ENCODE measurements around the gene TMEM107.

The TMEM107 gene

DNA sequence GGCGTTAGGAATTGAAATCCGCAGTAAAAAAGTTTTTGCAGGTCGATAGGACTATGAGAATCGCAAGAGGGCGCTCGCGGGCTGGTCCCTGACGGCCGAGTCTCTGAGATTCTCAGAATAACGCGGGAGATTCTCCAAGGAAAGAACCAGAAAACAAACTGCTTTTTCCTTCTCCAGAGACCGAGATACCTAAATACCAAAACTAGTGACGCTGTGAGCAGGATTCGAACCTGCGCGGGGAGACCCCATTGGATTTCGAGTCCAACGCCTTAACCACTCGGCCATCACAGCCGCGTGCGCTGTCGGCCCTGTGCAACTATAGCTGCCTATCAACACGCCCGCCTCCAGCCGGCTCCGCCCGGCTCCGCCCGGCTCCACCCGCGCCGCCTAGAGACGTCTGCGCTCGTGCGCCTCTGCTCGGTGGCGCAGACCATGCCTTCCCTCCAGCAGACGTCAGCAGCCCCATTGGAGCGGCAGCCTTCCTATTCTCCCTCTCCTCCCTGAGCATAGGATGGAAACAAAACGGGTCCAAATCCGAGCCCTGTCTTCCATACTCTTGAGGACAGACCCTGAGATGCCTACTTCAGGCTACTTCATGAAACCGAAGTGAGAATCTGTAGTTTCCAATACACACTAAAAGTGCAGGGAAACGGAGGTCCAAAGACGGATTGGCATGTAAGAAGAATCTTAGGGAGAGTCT, 37.4 kb downstream of the TMEM107 start:
- FAIRE-seq (peak; percentile 89), DNase-seq (ENCODE audit: low spot score) (peak; percentile 97)

DNA sequence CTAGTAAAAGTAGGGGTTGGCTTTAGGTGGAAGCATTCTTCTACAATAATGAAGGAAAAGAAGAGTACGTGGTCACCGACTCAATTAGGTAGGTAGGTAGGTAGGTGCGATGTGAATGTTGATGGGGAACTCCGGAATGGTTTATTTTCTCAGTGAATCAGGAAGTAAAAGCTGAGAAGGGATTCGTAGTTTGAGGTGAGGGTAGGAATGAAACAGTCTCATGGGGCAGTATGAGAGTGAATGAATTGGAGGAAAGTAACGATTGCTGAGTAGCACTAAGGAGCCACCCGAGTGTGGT, 37.9 kb downstream of the TMEM107 start:
- DNase-seq (ENCODE audit: low spot score) (no peak), FAIRE-seq (no peak)

DNA sequence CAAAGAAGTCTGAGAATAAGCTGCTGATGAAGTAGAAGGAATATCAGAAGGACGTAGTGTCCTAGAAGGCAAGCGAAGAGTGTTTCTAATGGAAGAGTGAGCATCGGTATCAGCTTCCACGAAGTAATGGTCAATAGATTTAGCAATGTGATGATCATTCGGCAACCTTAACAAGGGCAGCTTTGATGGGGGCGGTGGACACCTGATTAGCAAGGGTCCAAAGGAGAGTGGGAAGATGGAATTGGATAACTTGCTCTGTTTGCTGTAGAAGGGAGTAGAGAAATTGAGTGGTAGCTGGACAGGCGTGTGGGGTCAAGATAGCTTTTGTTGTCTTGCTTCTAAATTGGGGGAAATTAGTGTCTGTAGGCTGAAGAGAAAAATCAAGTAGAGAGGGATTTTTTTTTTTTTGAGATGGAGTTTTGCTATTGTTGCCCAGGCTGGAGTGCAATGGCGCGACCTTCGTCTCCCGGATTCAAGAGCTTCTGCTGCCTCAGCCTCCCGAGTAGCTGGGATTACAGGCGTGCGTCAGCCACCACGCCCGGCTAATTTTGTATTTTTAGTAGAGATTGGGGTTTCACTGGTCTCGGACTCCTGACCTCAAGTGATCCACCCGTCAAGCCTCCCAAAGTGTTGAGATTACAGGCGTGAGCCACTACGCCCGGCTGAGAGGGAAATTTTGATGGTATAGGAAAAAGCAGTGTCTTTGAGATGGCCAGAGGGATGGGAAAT, 38.4 kb downstream of the TMEM107 start:
- no peak for FAIRE-seq
- DNase-seq (ENCODE audit: low spot score) = no peak

DNA sequence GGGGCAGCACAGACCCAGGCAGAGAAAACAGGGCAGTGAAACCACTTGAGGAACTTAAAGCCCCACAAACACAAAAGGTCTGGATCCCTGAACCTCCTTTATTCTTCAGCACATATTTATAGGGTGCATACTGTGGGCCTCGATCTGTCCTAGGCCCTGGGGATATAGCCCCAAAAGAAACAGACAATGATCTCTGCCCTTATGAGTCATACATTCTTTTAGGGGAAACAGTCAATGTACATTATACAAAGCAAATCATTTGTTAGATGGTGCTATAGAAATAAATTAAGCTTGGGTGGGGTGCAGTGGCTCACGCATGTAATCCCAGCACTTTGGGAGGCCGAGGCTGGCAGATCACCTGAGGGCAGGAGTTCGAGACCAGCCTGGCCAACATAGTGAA, 42.2 kb downstream of the TMEM107 start:
- no peak for FAIRE-seq

DNA sequence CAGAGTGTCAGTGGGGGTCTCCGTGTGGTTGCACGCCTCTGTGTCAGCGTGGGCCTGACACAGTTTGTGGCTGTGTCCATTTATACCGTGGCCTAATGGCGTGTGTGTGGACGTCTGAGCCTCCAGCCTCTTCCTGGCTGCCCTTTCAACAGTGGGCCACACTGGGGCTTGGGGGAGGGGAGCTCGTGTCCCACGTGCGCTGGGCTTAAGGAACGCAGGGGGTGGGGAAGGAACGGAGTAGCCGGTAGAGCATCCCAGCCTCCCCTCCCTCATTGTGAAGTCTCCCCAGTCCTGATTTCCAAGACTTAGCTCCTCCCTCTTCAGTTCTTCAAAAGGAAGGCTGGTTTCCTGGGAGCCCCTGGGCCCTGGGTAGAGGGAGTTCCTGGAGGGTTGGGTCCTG, 42.8 kb downstream of the TMEM107 start:
- DNase-seq (ENCODE audit: low spot score) (no peak), FAIRE-seq (no peak)

More for the DNA sequence above, 42.2 kb downstream of the TMEM107 start:
- no peak for DNase-seq (ENCODE audit: low spot score)

DNA sequence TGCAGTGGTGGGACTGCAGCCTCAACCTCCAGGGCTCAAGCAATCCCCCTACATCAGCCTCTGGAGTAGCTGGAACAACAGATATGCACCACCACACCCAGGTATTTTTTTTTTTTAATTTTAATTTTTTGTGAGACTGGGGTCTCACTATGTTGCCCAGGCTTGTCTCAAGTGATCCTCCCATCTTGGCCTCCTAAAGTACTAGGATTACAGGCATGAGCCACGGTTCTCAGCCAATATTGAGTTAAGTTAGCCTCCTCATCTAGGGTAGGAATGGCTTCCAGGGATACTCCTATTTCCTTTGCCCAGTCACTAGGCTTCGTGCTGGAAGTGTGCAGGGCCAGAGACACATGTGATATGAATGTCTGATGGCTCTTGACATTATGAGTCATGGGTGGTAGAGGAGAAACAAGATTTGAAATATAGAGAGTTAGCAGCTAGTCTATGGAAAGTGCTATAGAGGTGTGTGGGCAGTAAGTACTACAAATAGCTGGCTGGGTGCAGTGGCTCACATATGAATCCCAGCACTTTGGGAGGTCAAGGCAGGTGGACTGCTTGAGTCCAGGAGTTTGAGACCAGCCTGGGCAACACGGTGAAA, 44.2 kb downstream of the TMEM107 start:
- FAIRE-seq (no peak), DNase-seq (ENCODE audit: low spot score) (peak; percentile 34)

DNA sequence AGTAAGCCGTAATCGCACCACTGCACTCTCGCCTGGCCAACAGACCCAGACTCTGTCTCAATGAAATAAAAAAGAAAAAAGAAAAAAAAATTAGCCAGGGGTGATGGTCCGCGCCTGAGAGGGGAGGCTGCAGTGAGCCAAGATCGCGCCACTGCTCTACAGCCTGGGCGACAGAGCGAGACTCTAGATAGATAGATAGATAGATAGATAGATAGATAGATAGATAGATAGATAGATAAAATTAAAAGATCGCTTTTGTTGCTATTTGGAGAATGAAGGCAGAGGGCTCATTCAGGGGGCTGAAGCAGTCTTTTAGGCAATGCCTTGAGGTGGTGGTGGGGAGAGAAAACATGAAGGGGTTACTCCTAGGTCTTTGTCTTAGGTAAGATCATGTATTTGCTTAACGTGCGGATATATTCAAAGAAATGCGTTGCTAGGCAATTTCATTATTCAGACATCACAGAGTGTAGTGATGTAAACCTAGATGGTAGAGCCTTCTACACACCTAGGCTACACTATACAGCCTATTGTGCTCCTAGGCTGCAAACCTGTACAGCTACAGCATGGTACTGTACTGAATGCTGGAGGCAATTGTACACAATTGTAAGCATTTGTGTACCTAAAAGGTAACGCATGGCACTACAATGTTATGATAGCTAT, 47.9 kb downstream of the TMEM107 start:
- DNase-seq (ENCODE audit: low spot score) (no peak), FAIRE-seq (no peak)

DNA sequence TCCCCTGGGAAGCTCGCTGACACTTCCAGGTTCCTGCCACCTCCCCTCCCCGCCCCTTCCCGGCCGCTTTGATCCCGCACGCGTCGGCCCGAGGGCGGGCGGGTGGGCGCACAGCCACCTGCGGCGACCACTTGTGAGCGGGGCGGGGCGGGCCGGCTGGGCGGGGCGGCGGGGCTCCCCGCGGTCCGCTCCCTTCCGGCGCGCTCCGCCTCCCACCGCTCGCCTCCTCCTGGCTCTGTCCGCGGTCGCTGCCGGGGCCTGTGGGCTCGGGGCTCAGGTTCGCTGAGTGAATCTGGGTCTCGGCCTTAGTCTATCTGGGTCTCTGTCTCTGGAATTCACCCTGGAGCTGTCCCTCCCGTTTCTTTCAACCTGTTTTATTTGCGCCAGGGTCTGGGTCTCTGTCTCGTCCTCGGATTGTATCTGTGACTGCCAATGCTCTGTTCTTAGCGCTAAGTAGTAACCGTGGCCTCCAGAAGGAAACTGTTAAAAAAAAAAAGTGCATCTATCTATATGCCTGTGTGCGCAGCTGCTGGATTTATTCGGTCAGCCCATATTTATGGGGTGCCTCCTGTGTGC, 49.6 kb downstream of the TMEM107 start:
- DNase-seq (ENCODE audit: low spot score) = peak; percentile 5
- no peak for FAIRE-seq

DNA sequence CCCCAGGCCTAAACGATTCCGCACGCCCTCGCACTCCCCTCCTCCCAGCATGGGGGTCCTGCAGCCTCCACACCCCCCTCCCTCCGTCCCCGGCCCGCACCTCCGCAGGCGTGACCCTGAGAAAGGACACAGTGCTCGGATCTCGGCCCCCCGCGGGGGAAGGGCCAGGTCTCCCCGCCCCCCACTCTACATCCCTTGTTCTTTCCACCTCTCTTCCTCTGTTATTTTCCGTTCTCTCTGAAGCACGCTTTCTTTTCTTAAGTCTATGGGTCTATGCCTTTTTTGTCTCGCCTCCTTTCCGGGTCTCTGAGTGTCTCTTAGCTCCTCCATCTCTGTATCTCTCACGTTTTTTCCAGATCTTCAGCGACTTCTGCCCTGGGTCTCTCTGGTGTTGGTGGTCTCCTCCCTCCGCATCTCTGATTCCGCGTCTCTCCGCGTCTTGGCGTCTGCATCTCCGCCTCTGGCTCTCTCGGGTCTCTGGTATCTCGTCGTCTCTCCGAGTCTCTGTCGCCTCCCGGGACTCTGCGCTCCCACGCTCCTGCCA, 50.2 kb downstream of the TMEM107 start:
- no peak for FAIRE-seq

DNA sequence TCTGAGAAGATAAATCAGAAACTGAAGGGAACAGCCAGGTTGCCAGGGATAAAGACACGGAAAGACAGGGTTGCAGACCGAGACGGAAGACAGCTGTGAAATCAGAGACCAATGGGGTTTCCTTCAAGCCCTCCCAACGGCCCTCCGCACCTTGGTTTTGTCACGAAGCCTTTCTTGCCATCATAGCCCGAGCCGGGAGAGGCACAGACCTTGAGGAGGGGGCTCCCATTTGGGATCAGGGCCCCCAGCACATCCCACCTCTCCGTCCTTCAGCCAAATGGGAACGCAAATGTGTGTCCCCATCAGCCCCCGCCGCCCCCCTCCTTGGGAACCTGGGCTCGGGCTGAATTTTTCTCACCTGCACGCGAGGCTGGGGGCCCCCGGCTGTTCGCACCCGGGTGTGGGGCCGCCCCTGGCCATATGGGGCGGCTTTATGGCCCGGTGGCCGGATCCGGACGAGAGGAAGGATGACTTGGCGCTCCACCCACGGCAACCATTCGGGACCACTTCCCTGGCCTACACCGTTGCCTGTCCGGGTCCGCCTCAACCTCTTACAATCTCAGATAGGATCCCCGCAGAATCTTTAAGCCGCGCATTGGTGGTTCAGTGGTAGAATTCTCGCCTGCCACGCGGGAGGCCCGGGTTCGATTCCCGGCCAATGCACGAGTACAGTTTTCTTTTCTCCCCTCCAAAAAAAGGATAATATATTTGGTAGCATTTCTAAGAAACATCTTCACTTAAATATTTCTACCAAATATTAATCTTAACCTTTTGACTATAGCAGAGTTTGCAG, 50.8 kb downstream of the TMEM107 start:
- DNase-seq (ENCODE audit: low spot score) (peak; percentile 52), FAIRE-seq (no peak)

More for the DNA sequence above, 50.2 kb downstream of the TMEM107 start:
- peak; percentile 15 for DNase-seq (ENCODE audit: low spot score)

DNA sequence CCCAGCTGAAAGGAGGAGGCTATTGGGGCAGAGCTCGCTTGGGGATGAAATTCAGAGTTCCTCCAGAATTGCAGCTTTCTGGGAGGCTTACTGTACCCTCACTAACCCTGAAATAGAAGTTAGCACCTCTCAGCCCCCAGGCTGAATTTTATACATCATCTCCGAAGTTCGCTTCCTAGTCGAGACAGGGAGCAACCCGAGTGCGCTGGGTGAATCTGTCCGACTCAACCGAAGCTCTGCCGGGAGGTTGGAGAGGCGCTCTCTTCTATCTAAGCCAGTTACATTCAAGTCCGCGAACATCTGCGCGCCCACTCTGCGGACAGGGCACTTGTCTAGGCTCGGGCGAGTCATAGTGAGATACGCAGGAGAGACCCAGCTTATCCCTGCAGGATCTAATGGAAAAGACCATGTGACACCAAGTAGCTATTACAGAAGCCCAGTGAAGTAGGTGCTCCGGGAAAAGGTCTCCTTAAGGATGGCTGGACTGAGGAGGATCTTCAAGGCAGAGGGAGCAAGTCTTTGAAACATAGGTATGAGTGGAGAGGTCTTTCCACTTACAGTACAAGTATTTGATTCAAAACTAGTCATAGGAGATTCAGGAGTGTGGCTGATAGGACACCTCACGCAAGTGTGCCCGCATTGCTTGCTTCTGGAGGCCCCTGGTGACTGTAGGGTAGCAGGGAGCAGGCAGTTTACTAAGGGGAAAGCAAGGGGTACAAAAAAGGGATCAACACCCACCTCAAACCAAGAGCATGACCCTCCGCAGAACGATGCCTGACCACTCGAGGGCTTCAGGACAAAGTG, 51.6 kb downstream of the TMEM107 start:
- no peak for DNase-seq (ENCODE audit: low spot score)
- FAIRE-seq = no peak

DNA sequence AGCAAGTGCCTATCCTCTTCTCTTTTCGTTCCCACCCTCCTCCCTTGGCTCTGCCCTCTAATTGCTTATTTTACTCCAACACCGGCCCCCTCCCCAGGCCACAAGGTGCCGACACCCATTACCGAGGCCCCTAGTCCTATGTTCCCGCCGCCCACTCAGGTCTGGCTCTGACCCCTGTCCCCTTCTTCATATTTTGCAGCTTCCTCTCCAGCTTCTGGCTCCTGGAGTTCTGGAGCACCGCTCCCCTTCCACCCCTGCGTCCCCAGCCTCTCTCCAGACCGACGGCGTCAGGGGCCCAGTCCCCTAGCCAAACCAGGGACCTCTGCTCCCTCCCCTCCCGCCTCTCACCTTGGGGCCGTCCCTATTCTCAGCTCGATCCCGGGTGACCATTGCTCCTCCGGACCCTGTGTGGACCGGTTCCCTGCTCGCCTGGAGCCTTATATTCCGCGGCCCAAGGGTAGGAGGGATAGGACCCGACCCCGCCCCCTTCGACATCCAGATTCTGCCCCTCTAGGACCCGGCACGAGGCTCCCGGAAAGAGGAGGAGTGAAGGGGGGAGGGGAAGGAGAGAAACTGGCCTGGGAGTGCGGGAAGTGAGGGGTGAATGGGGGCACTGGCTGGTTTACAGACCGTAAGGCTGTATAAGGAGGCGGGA, 52.4 kb downstream of the TMEM107 start, which contains the start of gene HES7:
Gene HES7, minus strand, starts transcription at position 412 of the 655 bp plus-strand sequence. Its CDS starts 22 bp downstream, at position 390.
- FAIRE-seq (no peak), DNase-seq (ENCODE audit: low spot score) (no peak)

DNA sequence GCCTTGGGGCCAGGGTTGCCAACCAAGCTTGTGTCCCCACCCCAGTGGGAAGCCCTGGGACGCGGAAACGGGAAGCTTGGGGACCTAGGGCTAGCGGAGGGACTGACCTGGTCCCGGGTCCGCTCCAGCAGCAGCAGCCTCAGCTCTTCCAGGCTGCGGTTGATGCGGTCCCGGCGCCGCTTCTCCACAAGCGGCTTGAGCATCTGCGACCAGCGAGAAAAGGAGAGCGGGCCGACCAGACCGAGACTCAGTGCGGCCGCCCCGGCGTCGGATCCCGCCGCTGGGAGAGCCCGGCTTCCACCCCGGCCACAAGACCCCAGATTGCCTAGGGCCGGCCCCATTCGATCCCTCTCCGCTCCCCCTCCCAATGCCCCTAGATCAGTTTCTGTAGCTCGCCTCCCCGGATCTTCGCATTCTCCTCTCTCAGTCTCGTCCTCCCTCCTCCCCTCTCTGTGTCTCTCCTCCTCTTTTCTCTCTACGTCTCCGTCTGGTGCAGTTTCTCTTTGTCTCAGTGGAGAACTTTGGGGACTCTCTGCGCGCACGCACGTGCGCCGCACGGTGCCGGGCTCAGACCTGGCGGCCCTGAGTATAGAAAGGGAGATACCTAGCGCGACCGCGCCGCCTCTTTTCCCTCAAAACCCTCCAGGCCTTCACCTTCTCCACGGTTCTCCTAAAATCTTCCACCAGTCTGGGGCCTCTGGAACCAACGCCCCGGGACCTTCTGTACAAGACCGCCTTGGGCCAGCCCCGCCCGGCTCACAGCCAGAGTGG, 53.1 kb downstream of the TMEM107 start:
- no peak for DNase-seq (ENCODE audit: low spot score)
- no peak for FAIRE-seq

Data from RCC 7860 (cell line).